HG03139 (cell line): ENCODE measurements around the gene ARHGAP27.

Experiments
- ATAC-seq: cut with Tn5 transposase; IDR thresholded peaks from one replicate; pipeline ENCODE4 v1.9.1; 2021; ENCODE audit not compliant: unreplicated experiment

The ARHGAP27 gene

GRCh38 chr17:45431531-45432404, 902 bp downstream of the ARHGAP27 start:
- ATAC-seq = no peak

GRCh38 chr17:45430738-45431530, 1.7 kb downstream of the ARHGAP27 start:
- ATAC-seq = no peak

DNA sequence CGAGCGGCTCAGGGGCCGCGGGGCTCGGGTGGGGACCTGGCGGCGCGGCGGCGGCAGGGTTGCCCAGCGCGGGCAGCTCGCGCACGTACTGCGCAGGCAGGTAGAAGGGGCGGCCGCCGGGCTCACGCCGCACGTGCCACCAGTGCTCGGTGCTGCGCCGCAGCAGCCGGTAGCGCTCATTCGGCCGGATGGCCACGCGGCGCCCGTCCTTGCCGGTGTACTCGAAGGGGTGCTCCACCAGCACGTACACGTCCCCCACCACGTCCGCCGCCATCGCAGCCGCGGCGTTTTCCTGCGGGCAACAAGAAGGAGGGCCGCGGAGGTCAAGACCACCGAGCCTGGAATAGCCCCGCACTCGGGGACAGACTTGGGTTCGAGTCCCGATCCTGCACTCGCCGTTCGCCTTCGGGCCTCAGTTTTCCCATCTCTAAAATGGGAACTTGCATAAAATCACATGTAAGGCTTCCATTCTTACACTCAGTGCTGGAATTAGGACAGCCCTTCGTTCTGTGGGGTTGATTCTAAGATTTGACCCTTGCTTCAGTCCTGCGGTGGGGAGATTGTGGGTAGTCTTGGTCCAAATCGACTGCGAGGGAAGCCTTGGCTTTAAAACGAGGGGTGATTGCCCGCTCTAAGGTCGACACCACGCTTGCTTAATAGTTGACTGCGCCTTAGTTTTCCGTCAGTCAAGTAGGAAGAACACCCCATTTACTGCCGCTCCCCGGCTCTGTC, 2.5 kb downstream of the ARHGAP27 start:
- ATAC-seq = no peak

- ATAC-seq = no peak
Measured at GRCh38 chr17:45429339-45430005, 3.2 kb downstream of the ARHGAP27 start.

DNA sequence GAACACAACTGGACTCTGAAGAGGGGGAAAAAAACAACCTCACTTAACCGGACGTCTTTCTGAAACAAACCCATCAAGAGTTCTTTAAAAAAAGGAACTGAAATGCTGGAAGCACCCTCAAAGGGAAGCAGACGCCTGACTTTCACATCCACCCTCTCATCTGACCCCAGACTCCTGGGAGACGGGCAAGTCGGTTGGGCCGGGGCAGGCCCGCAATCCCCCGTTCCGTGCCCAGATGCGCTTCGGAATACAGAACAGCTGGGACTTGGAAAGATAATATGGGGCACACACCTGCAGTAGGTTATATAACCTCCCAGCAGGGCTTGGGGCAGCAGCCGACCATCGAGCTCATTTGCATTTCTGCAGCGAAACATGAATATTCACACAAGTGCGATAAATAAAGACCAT, 3.7 kb downstream of the ARHGAP27 start:
- no peak for ATAC-seq

DNA sequence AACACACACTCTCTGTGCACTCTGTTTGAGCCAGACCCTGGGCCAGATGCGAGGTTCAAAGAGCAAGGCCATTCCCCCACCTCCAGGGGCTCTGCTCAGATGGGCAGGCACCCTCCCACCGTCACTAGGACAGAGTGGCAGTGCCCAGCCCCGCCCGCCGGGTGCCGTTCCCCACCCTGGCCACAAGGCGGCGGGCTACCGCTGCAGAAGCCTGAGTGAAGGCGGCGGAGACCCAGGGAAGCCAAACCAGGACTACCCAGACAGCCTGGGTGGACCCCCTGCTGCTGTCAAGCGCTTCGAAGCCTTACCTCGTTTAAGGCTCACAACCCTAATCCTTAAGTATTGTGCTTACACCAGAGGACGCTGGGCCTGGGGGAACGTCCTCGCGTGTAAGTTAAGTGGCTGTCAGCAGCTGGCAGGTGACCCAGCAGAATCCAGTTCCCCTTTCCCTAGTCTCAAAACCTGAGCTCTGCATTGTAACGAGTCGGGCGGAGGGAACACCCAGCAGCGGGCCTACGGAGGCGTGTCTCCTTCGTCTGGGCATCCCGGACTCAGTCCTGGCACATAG, 4.5 kb downstream of the ARHGAP27 start:
- no peak for ATAC-seq

- ATAC-seq = no peak
Measured at GRCh38 chr17:45427181-45427835, 5.4 kb downstream of the ARHGAP27 start.

DNA sequence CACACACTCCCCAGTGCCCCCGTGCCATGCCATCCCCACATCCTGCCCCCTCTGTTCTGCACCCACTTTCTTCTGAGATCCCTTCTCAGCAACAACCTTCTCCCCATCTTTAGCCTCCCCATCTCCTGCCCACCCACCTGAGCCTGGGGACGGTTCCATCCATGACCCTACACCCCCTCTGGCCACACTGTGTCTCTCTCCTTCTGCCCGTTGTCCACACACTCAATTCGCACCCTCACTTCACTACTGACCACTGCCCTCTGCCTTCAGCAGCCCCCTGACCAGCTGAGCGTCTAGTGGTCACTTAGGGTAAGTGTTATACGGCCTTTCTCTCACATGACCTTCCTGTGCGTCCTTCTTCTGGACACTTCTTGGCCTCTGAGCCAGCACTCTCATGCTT, 6.1 kb downstream of the ARHGAP27 start:
- no peak for ATAC-seq

GRCh38 chr17:45425984-45426413, 6.7 kb downstream of the ARHGAP27 start:
- no peak for ATAC-seq

GRCh38 chr17:45425125-45425983, 7.3 kb downstream of the ARHGAP27 start:
- ATAC-seq = no peak

DNA sequence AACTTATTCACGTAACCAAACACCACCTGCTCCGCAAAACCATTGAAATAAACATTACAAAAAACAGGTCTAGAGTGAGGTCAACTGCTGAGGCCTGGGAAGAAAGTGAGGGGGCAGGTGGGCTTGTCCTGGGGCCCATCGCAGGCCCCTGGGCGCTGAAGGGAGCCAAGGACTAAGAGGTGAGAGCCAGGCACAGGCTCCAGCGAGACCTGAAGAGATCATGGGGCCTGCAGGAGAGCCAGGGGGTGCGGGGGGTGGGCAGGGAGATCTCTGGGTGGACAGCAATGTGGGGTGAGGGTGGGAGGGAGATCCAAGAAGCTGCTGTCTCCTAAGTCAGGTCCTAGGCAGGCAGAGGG, 7.9 kb downstream of the ARHGAP27 start:
- no peak for ATAC-seq

- ATAC-seq = no peak
Measured at GRCh38 chr17:45423975-45424335, 8.7 kb downstream of the ARHGAP27 start.

DNA sequence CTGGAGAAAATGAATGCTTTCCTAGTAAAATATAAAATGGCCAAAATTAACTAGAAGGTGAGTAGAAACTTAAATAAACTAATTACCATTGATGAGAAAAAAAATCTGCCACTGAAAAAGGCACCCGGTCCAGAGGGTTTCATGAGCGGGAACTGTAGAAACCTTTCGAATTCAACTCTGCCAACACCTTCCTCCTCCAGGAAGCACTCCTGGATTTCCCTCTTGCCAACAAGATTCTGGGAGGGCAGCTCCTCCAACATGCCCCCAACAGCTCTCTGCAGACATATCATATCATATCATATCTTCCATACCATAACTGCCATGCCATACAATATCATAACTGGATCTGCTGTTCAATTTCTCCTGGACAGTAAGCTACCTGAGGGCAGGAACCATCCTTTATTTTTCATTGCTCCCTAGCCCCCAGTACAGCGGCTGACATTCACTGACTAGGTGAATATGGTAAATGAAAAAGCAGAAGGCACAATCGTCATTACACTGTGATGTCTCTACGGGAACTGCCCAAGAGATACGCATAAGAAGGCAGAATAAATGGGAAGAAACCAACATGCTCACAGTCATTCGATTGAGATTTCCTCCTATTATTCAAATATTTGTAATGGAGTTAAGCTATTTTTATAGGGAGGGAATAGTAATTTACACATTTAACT, 9.2 kb downstream of the ARHGAP27 start:
- ATAC-seq = no peak

- ATAC-seq = no peak
Measured at GRCh38 chr17:45414990-45415881, 17.4 kb downstream of the ARHGAP27 start.

DNA sequence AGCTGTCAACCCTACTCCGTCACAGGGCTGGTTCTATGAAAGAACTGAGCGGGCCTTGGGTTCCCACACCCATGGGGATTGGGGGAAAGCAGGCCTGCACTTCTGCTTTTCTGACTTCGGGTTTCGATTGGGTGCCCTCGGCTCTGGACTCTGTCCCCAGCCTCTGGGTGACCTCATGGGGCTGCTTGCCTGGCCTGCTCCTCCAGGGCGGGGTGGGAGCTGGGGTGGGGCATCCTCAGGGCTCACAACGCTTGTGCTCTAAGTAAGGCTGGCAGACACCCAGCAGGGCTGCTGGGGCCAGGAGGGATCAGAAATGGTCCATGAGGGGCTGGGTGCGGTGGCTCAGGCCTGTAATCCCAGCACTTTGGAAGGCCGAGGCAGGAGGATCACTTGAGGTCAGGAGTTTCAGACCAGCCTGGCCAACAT, 19.2 kb downstream of the ARHGAP27 start:
- ATAC-seq = no peak

GRCh38 chr17:45411348-45412105, 21.1 kb downstream of the ARHGAP27 start:
- no peak for ATAC-seq
